Putamen (tissue), 1 donor: ENCODE measurements around the gene PHF12.
"Not testable (repeated sequence)": the region's sequence is repeated elsewhere in the genome, so short reads cannot be mapped to it uniquely, and the experiment has no call there.

Source experiments
- DNase-seq: peaks from one replicate; pipeline ENCODE4 v3.0.0-alpha.2; 2016; ENCODE audit warnings: low spot score

PHF12 gene

GRCh38 chr17:28882154-28882895 is 69.0 kb downstream of the PHF12 start:
- DNase-seq = no peak

- DNase-seq = no peak
Measured at GRCh38 chr17:28881533-28882056, 69.7 kb downstream of the PHF12 start.

GRCh38 chr17:28880572-28880945 is 70.8 kb downstream of the PHF12 start:
- DNase-seq = no peak

GRCh38 chr17:28879886-28880571 is 71.3 kb downstream of the PHF12 start:
- DNase-seq = no peak

GRCh38 chr17:28878981-28879380 is 72.3 kb downstream of the PHF12 start:
- DNase-seq = no peak

- DNase-seq = no peak
Measured at GRCh38 chr17:28878158-28878910, 73.0 kb downstream of the PHF12 start.

- not testable (repeated sequence) for DNase-seq
Measured at GRCh38 chr17:28877150-28877711, 74.1 kb downstream of the PHF12 start.

- DNase-seq = no peak
Measured at GRCh38 chr17:28875848-28876550, 75.3 kb downstream of the PHF12 start.

GRCh38 chr17:28874750-28875149 is 76.6 kb downstream of the PHF12 start:
- no peak for DNase-seq

- no peak for DNase-seq
Measured at GRCh38 chr17:28873839-28874238, 77.5 kb downstream of the PHF12 start.

- no peak for DNase-seq
Measured at GRCh38 chr17:28871056-28871579, 80.2 kb downstream of the PHF12 start.

GRCh38 chr17:28867276-28867675 is 84.0 kb downstream of the PHF12 start:
- no peak for DNase-seq

- no peak for DNase-seq
Measured at GRCh38 chr17:28865946-28866752, 85.2 kb downstream of the PHF12 start.

GRCh38 chr17:28864991-28865849 is 86.1 kb downstream of the PHF12 start:
- DNase-seq = no peak

- no peak for DNase-seq
Measured at GRCh38 chr17:28863953-28864352, 87.4 kb downstream of the PHF12 start.

GRCh38 chr17:28862561-28862960 is 88.8 kb downstream of the PHF12 start:
- no peak for DNase-seq

- no peak for DNase-seq
Measured at GRCh38 chr17:28861393-28862203, 89.7 kb downstream of the PHF12 start.

- DNase-seq = no peak
Measured at GRCh38 chr17:28860363-28860808, 90.9 kb downstream of the PHF12 start.
